ENCODE data around the gene NRM. TPM values are rescaled to one million over a fixed set of nuclear protein-coding genes. Genes with fewer than 3 reads are reported as not detected.
"Not testable (repeated sequence)": the region's sequence is repeated elsewhere in the genome, so short reads cannot be mapped to it uniquely, and the experiment has no call there.

Gene NRM
- total RNA-seq, 1 donor from 2014 or later: 9.5 TPM

- H3K27ac ChIP-seq: no peak overlapping the region
- no peak for TF ChIP-seq CTCF (IDR thresholded peaks at IDR 0.05)
- intact Hi-C loops (cut with DNase I): no loop called here
- H3K27me3 ChIP-seq: no peaks in the 10 kb centered on the region
- no peaks in the 10 kb centered on the region for H3K9me3 ChIP-seq
- ATAC-seq (no peak), DNase-seq (no peak)
- no peaks in the 10 kb centered on the region for H3K4me1 ChIP-seq
- no peak overlapping the region for H3K4me3 ChIP-seq
- peaks cover 100% of the 10 kb centered on the region for H3K36me3 ChIP-seq
Observed at GRCh38 chr6:30664994-30665767, 25.6 kb downstream of the NRM start.

GRCh38 chr6:30657922-30658321 is 32.9 kb downstream of the NRM start:
- intact Hi-C loops (cut with DNase I); H3K4me1 ChIP-seq; DNase-seq; ATAC-seq; H3K9me3 ChIP-seq; H3K4me3 ChIP-seq; H3K27ac ChIP-seq; H3K27me3 ChIP-seq: not testable (repeated sequence)
- H3K36me3 ChIP-seq: peaks cover 100% of the 10 kb centered on the region

GRCh38 chr6:30657454-30657853 is 33.3 kb downstream of the NRM start:
- Histone ChIP-seq H3K27me3 (no peaks in the 10 kb centered on the region), H3K27ac (no peak overlapping the region), H3K36me3 (peaks cover 100% of the 10 kb centered on the region), H3K4me1 (no peaks in the 10 kb centered on the region), H3K4me3 (no peak overlapping the region), H3K9me3 (no peaks in the 10 kb centered on the region)
- intact Hi-C loops (cut with DNase I): no loop called here
- TF ChIP-seq CTCF (IDR thresholded peaks at IDR 0.05): no peak
- no peak for ATAC-seq
- no peak for DNase-seq

GRCh38 chr6:30656513-30656912 is 34.3 kb downstream of the NRM start:
- Histone ChIP-seq H3K4me3 (no peak overlapping the region), H3K4me1 (no peaks in the 10 kb centered on the region), H3K27ac (no peak overlapping the region), H3K9me3 (no peaks in the 10 kb centered on the region), H3K36me3 (peaks cover 100% of the 10 kb centered on the region), H3K27me3 (no peaks in the 10 kb centered on the region)
- intact Hi-C loops (cut with DNase I): no loop called here
- peak; percentile 78 for ATAC-seq
- TF ChIP-seq CTCF (IDR thresholded peaks at IDR 0.05): no peak
- DNase-seq: peak; percentile 69

- H3K9me3 ChIP-seq: no peaks in the 10 kb centered on the region
- DNase-seq (no peak), ATAC-seq (no peak)
- H3K4me3 ChIP-seq: no peak overlapping the region
- intact Hi-C loops (cut with DNase I): no loop called here
- TF ChIP-seq CTCF (IDR thresholded peaks at IDR 0.05): no peak
- peaks cover 100% of the 10 kb centered on the region for H3K36me3 ChIP-seq
- no peaks in the 10 kb centered on the region for H3K4me1 ChIP-seq
- no peak overlapping the region for H3K27ac ChIP-seq
- H3K27me3 ChIP-seq: no peaks in the 10 kb centered on the region
Observed at GRCh38 chr6:30655743-30656094, 35.1 kb downstream of the NRM start.

- Histone ChIP-seq H3K4me1 (no peaks in the 10 kb centered on the region), H3K4me3 (no peak overlapping the region), H3K36me3 (peaks cover 95% of the 10 kb centered on the region), H3K27ac (no peak overlapping the region), H3K27me3 (no peaks in the 10 kb centered on the region), H3K9me3 (no peaks in the 10 kb centered on the region)
- intact Hi-C loops (cut with DNase I): no loop called here
- DNase-seq (no peak), ATAC-seq (no peak)
- TF ChIP-seq CTCF (IDR thresholded peaks at IDR 0.05): no peak
Observed at GRCh38 chr6:30654798-30655742, 35.7 kb downstream of the NRM start.

All from upper lobe of right lung (tissue), 1 donor.